Heart right ventricle (tissue), 16 donors: ENCODE measurements around the gene FAM131B. TPM values are rescaled to one million over a fixed set of nuclear protein-coding genes. Genes with fewer than 3 reads are reported as not detected.

ENCODE experiments used
- ATAC-seq, 8 donors: fragments of 200-7000 bp; cut with Tn5 transposase; one replicate each; pipeline ENCODE4 v1.9.1; 2020; ENCODE audit warnings: mild to moderate bottlenecking in 8 of 8, moderate library complexity in 8 of 8, moderate number of reproducible peaks in 1 of 8
- DNase-seq, 2 donors: peaks; one replicate each; pipeline ENCODE4 v3.0.0-alpha.2; 2020
- H3K27ac ChIP-seq, 10 donors: fragments of 200-600 bp; sonication (generic) in 2 of 10; one replicate each; pipeline versions ENCODE4 v1.5.0 to v1.8.0; 2020 to 2022; ENCODE audit warnings: mild to moderate bottlenecking in 3 of 10
- H3K27me3 ChIP-seq, 7 donors: fragments of 200-600 bp; one replicate each; pipeline ENCODE4 v1.8.0; 2021 to 2022; ENCODE audit warnings: mild to moderate bottlenecking in 2 of 7
- H3K36me3 ChIP-seq, 9 donors: fragments of 200-600 bp; sonication (generic) in 1 of 9; one replicate each; pipeline versions ENCODE4 v1.5.0 to v1.8.0; 2020 to 2022; ENCODE audit warnings: mild to moderate bottlenecking in 2 of 9
- H3K4me1 ChIP-seq, 9 donors: fragments of 200-600 bp; sonication (generic) in 1 of 9; one replicate each; pipeline versions ENCODE4 v1.5.0 to v1.8.0; 2020 to 2022; ENCODE audit warnings: mild to moderate bottlenecking in 4 of 9
- H3K4me3 ChIP-seq, 10 donors: fragments of 200-600 bp; sonication (generic) in 2 of 10; one replicate each; pipeline versions ENCODE4 v1.5.0 to v1.8.0; 2020 to 2022; ENCODE audit warnings: mild to moderate bottlenecking in 7 of 10, moderate library complexity in 2 of 10
- H3K9me3 ChIP-seq, 11 donors: fragments of 200-600 bp in 10 of 11; sonication (generic) in 2 of 11; one replicate each; pipeline versions ENCODE4 v1.5.0 to v1.8.0; 2013 to 2022; ENCODE audit warnings: mild to moderate bottlenecking in 2 of 11, control low read depth in 1 of 11, moderate library complexity in 1 of 11
- WGBS, 2 donors: extraction: QIAGEN DNeasy Blood & Tissue Kit; methylation state at CpG; one replicate each; pipeline ENCODE4 v1.1.7; 2013; ENCODE audit warnings: inconsistent platforms in 1 of 2; 5-methylcytosine and 5-hydroxymethylcytosine counted together
- intact Hi-C, 10 donors: fragments of 100-400 bp; cut with DNase I; formaldehyde crosslinking; loops; one replicate each; pipeline versions ENCODE4 v1.11.1 to v1.14.2; 2022
- polyA plus RNA-seq, 2 donors: library from polyadenylated mRNA; stranded (reverse); fragments of 200-250 nt; gene quantifications; one replicate each; pipeline ENCODE4 v1.2.3, GENCODE V29; 2013
- total RNA-seq, 10 donors: library from RNA; stranded (reverse); fragmentation: NEBNext Ultra II Directional in 3 of 10; extraction: Animal tissue kit (Norgen Biotek cat#: 25700) in 3 of 10; gene quantifications; one replicate each; pipeline versions ENCODE4 v1.2.1 to v1.2.4, GENCODE V29; 2021 to 2023
- TF ChIP-seq, protein P1 (sequence below), 9 donors: fragments of 200-600 bp; sonication (generic) in 2 of 9; IDR thresholded peaks; one replicate each; pipeline versions ENCODE4 v1.5.0 to v1.8.0; 2021 to 2022; ENCODE audit warnings: antibody characterized with exemption in 9 of 9, mild to moderate bottlenecking in 5 of 9, moderate library complexity in 1 of 9
- donor health status: Arrhythmogenic right ventricular cardiomyopathy.
- donor health status: ischemic (EF 13 %, LVEDD 7.1; RV severe dilation, severe dysfunction).
- donor health status: healthy with polysubstance abuse.
- donor health status: DM: no; HTN: yes; CAD: no.
- donor health status: DM: no; HTN: no; CAD: no.
- donor health status: ischemic (EF 25% LVEDD 6.9; RV normal size, moderate dysfunction).
- donor health status: ischemic (EF 25% LVEDD 5.7; RV mildly dilated, moderate dysfunction).
- donor health status: healthy.
- donor health status: DM: yes; HTN: yes; CAD: no.
- donor health status: Ischemic cardiomyopathy.
- donor health status: ischemic (EF 35%, LVEDD 5.7; RV mildly dilated, moderate dysfunction).
- donor health status: nonischemic (EF 11% LVEDD 7.7; RV severe dilation, severe dysfunction).
- donor health status: DM: yes; HTN: yes; CAD: no.
- donor health status: PGD.
- donor health status: ischemic (EF 29% LVEDD 5.4; RV normal size, mild dysfunction).
- donor health status: nonischemic (EF 23%, LVEDD 6.1; RV moderate dilation, normal function).

Gene FAM131B
- total and polyA plus RNA-seq, 12 donors, result 0.07 to 1.2 (median 0.37) TPM; not detected in 1

DNA sequence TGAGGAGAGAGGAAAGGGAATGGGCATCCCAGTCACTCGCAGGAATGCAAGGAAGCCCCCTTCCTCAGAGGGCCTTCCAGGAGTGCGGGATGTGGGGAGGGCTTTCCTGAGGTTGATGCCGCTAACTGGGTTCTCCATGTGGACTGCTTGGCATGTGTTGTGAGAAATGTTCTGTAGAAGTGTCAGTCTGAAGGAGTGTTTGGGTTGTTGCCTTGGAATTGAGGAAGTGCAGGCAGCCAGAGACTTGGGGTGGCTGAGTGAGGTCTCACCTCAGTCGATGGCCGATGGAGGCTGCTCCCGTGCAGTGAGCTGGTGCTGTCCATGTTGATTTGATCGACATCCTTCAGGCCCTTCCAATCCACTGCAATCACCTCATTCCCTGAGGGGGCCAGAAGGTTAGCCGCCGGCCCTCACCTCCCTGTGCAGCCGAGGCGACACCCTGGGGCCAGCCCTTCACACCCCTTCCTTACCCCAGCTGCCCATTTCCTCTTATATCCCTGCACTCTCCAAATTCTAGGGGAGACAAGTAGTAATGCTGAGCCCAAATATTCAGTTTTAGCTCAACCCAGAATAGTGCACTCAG is 2.7 kb downstream of the FAM131B start:
- peaks cover 0 to 14% (median 8%) of the 10 kb centered on the region in 9 donors for H3K4me1 ChIP-seq
- 68 to 79% methylated on average over 11 of the region's 11 CpGs for WGBS, 2 donors
- H3K27ac ChIP-seq, result no peak overlapping the region
- H3K9me3 ChIP-seq, result no peaks in the 10 kb centered on the region
- peaks cover 6 to 58% (median 56%) of the 10 kb centered on the region in 7 donors for H3K27me3 ChIP-seq
- no peak for DNase-seq
- ATAC-seq, result no peak
- intact Hi-C loops, result loop anchor here in 3 of 10 donors (10.0 kb wide), 1 partner anchor 55 kb away; no protein-coding TSS in a partner anchor
- TF ChIP-seq, protein P1, sequence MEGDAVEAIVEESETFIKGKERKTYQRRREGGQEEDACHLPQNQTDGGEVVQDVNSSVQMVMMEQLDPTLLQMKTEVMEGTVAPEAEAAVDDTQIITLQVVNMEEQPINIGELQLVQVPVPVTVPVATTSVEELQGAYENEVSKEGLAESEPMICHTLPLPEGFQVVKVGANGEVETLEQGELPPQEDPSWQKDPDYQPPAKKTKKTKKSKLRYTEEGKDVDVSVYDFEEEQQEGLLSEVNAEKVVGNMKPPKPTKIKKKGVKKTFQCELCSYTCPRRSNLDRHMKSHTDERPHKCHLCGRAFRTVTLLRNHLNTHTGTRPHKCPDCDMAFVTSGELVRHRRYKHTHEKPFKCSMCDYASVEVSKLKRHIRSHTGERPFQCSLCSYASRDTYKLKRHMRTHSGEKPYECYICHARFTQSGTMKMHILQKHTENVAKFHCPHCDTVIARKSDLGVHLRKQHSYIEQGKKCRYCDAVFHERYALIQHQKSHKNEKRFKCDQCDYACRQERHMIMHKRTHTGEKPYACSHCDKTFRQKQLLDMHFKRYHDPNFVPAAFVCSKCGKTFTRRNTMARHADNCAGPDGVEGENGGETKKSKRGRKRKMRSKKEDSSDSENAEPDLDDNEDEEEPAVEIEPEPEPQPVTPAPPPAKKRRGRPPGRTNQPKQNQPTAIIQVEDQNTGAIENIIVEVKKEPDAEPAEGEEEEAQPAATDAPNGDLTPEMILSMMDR (IDR thresholded peaks at IDR 0.05), result no peak
- H3K4me3 ChIP-seq, result no peak overlapping the region
- no peaks in the 10 kb centered on the region for H3K36me3 ChIP-seq

DNA sequence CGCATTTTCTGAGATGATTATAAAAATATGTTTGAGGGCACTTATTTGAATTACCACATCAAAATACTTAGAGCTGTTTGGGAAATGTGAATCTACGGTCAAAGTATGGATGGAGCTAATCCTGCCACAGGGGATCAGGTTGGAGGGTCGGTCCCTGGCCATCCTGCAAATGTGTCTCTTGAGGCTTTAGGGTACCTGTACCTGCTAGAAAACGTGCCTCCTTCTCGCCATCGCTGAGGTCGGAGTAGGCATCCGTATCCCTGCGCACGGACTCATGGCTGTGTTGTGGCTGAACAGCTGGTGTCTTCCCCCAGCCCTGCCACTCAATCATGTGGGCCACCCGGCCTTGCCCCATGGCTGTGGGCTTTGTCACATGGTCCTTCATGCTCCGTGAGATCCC is 3.9 kb downstream of the FAM131B start:
- no peaks in the 10 kb centered on the region for H3K9me3 ChIP-seq
- H3K36me3 ChIP-seq, result no peaks in the 10 kb centered on the region
- TF ChIP-seq, protein P1 (IDR thresholded peaks at IDR 0.05), result no peak
- no peak for ATAC-seq
- no peak overlapping the region for H3K27ac ChIP-seq
- no peak for DNase-seq
- H3K27me3 ChIP-seq, result peaks cover 6 to 55% (median 46%) of the 10 kb centered on the region in 7 donors
- peaks cover 0 to 14% (median 8%) of the 10 kb centered on the region in 9 donors for H3K4me1 ChIP-seq
- 88 to 91% methylated on average over 12 of the region's 12 CpGs for WGBS, 2 donors
- no peak overlapping the region for H3K4me3 ChIP-seq
- intact Hi-C loops, result no loop called here

DNA sequence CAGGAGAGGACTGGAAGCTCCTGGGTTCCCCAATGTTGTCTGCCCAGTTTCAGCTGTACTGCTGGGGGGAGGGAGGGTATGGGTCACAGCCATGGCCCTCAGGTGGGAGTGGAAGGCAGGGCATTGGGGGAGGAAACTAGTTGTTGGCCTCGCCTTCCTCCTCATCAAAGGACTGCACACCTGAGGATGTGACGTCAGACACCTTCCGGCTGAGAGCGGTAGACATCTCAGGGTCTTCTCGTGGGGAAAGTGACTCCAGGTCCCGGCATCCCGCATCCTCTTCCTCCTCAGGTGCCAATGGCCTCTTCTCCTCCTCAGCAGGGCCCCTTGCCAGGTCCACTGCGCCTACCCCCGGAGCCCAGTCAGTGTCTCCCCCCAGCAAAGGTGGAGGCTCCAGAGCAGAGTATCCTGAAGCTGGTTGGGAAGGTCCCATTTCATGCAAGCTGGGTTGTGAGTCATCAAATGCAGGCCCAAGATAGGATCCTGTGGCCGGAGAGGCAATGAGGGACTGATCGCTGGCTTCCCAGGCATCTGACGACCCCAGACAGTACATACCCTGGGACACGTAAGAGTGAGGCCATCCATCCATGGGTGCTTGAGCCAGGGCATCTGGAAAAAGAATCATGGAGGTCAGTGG is 6.0 kb downstream of the FAM131B start:
- H3K9me3 ChIP-seq, result no peaks in the 10 kb centered on the region
- 91 to 92% methylated on average over 13 of the region's 13 CpGs for WGBS, 2 donors
- no peak for ATAC-seq
- no peak overlapping the region for H3K27ac ChIP-seq
- intact Hi-C loops, result no loop called here
- no peak overlapping the region for H3K4me3 ChIP-seq
- DNase-seq, result no peak
- TF ChIP-seq, protein P1 (IDR thresholded peaks at IDR 0.05), result no peak
- peaks cover 0 to 4% (median 0%) of the 10 kb centered on the region in 9 donors for H3K4me1 ChIP-seq
- H3K27me3 ChIP-seq, result peaks cover 0 to 41% (median 30%) of the 10 kb centered on the region in 7 donors
- H3K36me3 ChIP-seq, result no peaks in the 10 kb centered on the region

DNA sequence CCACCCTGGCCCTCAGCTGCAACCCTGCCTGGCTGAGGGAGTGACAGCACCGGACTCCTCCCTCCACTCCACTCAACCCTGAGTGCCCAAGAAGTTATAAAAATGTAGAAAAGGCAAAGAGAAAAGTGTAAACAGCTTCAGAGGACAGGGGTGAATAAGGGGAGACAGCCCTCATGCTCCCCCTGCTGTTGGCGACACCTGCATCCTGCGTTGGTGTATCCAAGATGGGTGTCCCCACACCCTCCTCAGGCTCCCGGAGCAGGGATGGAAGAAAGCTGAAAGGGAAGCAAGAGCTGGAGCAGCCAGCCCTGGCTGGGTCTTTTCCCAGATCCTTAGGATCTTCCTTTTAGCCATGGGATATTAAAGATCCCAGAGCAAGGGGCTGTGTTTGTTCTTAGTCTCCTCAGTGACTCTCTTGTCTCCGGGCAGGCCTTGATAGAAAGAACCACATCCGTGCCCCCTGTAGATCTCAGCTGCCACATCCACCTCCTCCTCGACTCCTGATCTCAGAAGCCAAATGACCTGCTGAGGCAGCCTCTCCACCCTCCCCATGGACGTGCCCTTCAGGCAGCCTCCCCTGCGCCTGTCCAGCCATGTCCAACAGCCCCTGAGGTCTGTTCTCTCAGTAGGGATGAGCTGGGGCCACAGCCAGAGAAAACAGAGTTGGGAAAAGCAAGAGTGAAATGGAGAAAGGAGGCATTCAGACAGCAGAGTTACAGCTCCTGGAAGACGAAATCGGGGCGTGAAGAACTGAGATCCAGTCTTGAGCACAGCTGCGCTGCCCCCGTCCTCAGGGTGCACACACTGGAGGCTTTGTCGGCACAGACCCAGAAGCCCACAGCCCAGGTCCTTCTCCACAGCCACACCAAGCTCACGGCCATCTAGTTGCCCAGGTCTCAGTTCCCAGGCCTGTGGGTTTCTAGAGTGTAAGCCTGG is 6.8 kb downstream of the FAM131B start:
- TF ChIP-seq, protein P1 (IDR thresholded peaks at IDR 0.05), result no peak
- Histone ChIP-seq H3K4me1 (no peaks in the 10 kb centered on the region), H3K9me3 (no peaks in the 10 kb centered on the region), H3K36me3 (no peaks in the 10 kb centered on the region), H3K27ac (no peak overlapping the region), H3K27me3 (peaks cover 0 to 35% (median 21%) of the 10 kb centered on the region in 7 donors), H3K4me3 (no peak overlapping the region)
- WGBS, 2 donors, result 88 to 89% methylated on average over 16 of the region's 16 CpGs
- ATAC-seq (no peak), DNase-seq (no peak)
- intact Hi-C loops, result no loop called here
